HEK293 (cell line): ENCODE data around the gene BCAS3.

Experiments
- SCRT2 ChIP-seq: fragments of 450-650 bp; formaldehyde crosslinking; IDR thresholded peaks from 2 replicates; pipeline ENCODE4 v1.5.1; 2016; ENCODE audit warnings: missing biosample characterization, missing genetic modification characterization
- ZFHX2 ChIP-seq: fragments of 450-650 bp; formaldehyde crosslinking; conservative IDR thresholded peaks from 2 replicates; pipeline ENCODE4 v1.5.1; 2016; ENCODE audit warnings: missing biosample characterization, missing genetic modification characterization
- TF ChIP-seq, protein P1 (sequence below): fragments of 450-650 bp; formaldehyde crosslinking; IDR thresholded peaks from 2 replicates; pipeline ENCODE4 v1.5.1; 2016; ENCODE audit warnings: missing biosample characterization, missing genetic modification characterization

DNA sequence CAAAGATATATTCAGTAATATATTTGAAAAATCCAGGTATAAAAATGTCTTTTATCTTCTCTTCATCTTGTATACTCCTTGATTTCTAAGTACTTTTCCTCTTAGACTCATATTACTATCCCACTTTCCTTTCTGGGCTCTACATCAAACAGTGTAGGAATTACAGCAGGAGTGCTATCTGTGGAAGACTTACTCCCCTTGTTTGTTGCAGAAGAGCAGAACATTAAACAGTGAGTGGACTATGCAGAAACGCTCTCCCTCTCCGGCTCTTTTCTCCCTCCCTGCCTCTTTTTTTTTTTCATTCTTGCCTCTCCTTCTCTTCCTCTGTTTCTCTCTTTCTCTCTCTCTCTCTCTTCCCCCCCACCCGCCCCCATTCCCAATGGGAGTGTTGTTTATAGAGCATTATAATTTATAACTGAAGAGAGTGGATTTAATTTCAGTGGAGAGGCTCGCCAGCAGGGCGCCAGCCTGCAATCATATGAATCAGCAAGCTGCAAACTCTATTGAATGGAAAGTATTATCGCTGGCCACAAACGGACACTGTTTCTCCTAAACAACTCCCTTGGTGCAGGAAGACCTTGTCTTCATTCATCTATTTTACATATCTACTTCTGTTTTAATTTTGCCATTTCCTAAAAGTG lies 479.7 kb downstream of the BCAS3 start:
- TF ChIP-seq, protein P1, sequence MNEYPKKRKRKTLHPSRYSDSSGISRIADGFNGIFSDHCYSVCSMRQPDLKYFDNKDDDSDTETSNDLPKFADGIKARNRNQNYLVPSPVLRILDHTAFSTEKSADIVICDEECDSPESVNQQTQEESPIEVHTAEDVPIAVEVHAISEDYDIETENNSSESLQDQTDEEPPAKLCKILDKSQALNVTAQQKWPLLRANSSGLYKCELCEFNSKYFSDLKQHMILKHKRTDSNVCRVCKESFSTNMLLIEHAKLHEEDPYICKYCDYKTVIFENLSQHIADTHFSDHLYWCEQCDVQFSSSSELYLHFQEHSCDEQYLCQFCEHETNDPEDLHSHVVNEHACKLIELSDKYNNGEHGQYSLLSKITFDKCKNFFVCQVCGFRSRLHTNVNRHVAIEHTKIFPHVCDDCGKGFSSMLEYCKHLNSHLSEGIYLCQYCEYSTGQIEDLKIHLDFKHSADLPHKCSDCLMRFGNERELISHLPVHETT (tag by site-specific recombination), result no peak
- no peak for TF ChIP-seq SCRT2 (tag by site-specific recombination)
- TF ChIP-seq ZFHX2 (tag by site-specific recombination), result no peak
